ENCODE results near the gene PUS1. TPM values are rescaled to one million over a fixed set of nuclear protein-coding genes. Genes with fewer than 3 reads are reported as not detected.

PUS1 gene
- total and polyA plus RNA-seq, 10 of the 15 experiments (the other 5 are each of a cell fraction or from before 2014, with no cell fraction given) = 1.3 to 74.2 (median 25.4) TPM

- BruUV-seq (replicated peaks) = no TSS peak
- CTCF ChIA-PET = no interaction called here
Measured at GRCh38 chr12:131908092-131909080, 20.7 kb upstream of the PUS1 start.

GRCh38 chr12:131909081-131909751, 19.9 kb upstream of the PUS1 start:
- in situ Hi-C loops (cut with MboI) = no loop called here
- no peaks in the 10 kb centered on the region for H3K4me1 ChIP-seq (ENCODE audit: control insufficient read depth, insufficient read depth, low read length)
- ChIA-PET RAD21 (ENCODE audit: unreplicated experiment) (no interaction called here), SMC1A (ENCODE audit: uncharacterized antibody, unreplicated experiment) (no interaction called here), POLR2A (no interaction called here), CTCF (no interaction called here)
- FAIRE-seq (no peak), DNase-seq (ENCODE audit: low read depth, low spot score) (no peak), ATAC-seq (no peak)
- H2AFZ ChIP-seq (ENCODE audit: control insufficient read depth, low read depth, low read length) = no peak overlapping the region
- H3K9me3 ChIP-seq (replicated peaks; ENCODE audit: control insufficient read depth, insufficient read depth, low read length) = no peaks in the 10 kb centered on the region
- BruUV-seq (replicated peaks) = no TSS peak
- no peak overlapping the region for H3K4me3 ChIP-seq
- no peaks in the 10 kb centered on the region for H3K79me2 ChIP-seq (ENCODE audit: control insufficient read depth, insufficient read depth, low read length)
- intact Hi-C loops (cut with micrococcal nuclease; ENCODE audit: unreplicated experiment) = no loop called here
- no peaks in the 10 kb centered on the region for H4K20me1 ChIP-seq (ENCODE audit: control insufficient read depth, insufficient read depth)
- 96% methylated on average over 42 of the region's 61 CpGs for WGBS (ENCODE audit: insufficient coverage, insufficient replicate concordance, low lambda C conversion rate, missing lambda C conversion rate)
- no peak overlapping the region for H3K27ac ChIP-seq (ENCODE audit: control insufficient read depth, insufficient read depth)
- H3K27me3 ChIP-seq (replicated peaks in 1 of 2; ENCODE audit: control insufficient read depth in 2 of 2, insufficient read depth in 2 of 2, low read length in 1 of 2) = no peaks in the 10 kb centered on the region
- no peak overlapping the region for H3K4me2 ChIP-seq (ENCODE audit: control insufficient read depth, insufficient read depth)
- H3K36me3 ChIP-seq (ENCODE audit: control insufficient read depth in 2 of 2, insufficient read depth in 2 of 2, low read length in 1 of 2) = no peaks in the 10 kb centered on the region; a peak in 2 of 4 replicates
- no peak overlapping the region for H3K9ac ChIP-seq (ENCODE audit: control insufficient read depth, insufficient read depth, low read length)
- TF ChIP-seq BRCA1 (IDR thresholded peaks at IDR 0.05; ENCODE audit: low read depth, low read length) (no peak), RAD21 (IDR thresholded peaks at IDR 0.05; ENCODE audit: insufficient read depth, low read depth, low read length) (no peak), KDM1A (IDR thresholded peaks at IDR 0.05; ENCODE audit: borderline replicate concordance) (no peak), CEBPZ (IDR thresholded peaks at IDR 0.05; ENCODE audit: low read depth, low read length) (no peak), ELK1 (IDR thresholded peaks at IDR 0.05; ENCODE audit: low read depth, low read length) (no peak), TAF1 (IDR thresholded peaks at IDR 0.05; ENCODE audit: borderline replicate concordance, low read depth, low read length) (no peak)

More at GRCh38 chr12:131908092-131909080, 20.7 kb upstream of the PUS1 start:
- Histone ChIP-seq H3K36me3 (ENCODE audit: control insufficient read depth in 2 of 2, insufficient read depth in 2 of 2, low read length in 1 of 2) (no peaks in the 10 kb centered on the region; a peak in 2 of 4 replicates), H4K20me1 (ENCODE audit: control insufficient read depth, insufficient read depth) (no peaks in the 10 kb centered on the region; the same call in 1 of the 2 replicates), H3K27ac (ENCODE audit: control insufficient read depth, insufficient read depth) (no peak overlapping the region), H3K4me1 (ENCODE audit: control insufficient read depth, insufficient read depth, low read length) (no peaks in the 10 kb centered on the region), H3K9me3 (replicated peaks; ENCODE audit: control insufficient read depth, insufficient read depth, low read length) (no peaks in the 10 kb centered on the region), H3K4me3 (no peak overlapping the region), H3K9ac (ENCODE audit: control insufficient read depth, insufficient read depth, low read length) (no peak overlapping the region), H3K4me2 (ENCODE audit: control insufficient read depth, insufficient read depth) (no peak overlapping the region), H3K79me2 (ENCODE audit: control insufficient read depth, insufficient read depth, low read length) (no peaks in the 10 kb centered on the region), H3K27me3 (replicated peaks in 1 of 2; ENCODE audit: control insufficient read depth in 2 of 2, insufficient read depth in 2 of 2, low read length in 1 of 2) (no peaks in the 10 kb centered on the region), H2AFZ (ENCODE audit: control insufficient read depth, low read depth, low read length) (no peak overlapping the region)
- no peak for DNase-seq (ENCODE audit: low read depth, low spot score)
- WGBS (ENCODE audit: insufficient coverage, insufficient replicate concordance, low lambda C conversion rate, missing lambda C conversion rate) = 98% methylated on average over 68 of the region's 96 CpGs
- ChIA-PET POLR2A (no interaction called here), SMC1A (ENCODE audit: uncharacterized antibody, unreplicated experiment) (no interaction called here), RAD21 (ENCODE audit: unreplicated experiment) (no interaction called here)
- in situ Hi-C loops (cut with MboI) = no loop called here
- no peak for FAIRE-seq
- TF ChIP-seq CREB1 (IDR thresholded peaks at IDR 0.05; ENCODE audit: low read depth) (no peak), TCF7 (IDR thresholded peaks at IDR 0.05; ENCODE audit: borderline replicate concordance) (no peak), MEF2B (IDR thresholded peaks at IDR 0.05; ENCODE audit: partially characterized antibody, poor library complexity, severe bottlenecking) (no peak), EGR1 (IDR thresholded peaks at IDR 0.05; ENCODE audit: borderline replicate concordance in 1 of 2, low read depth in 2 of 2, low read length in 2 of 2) (no peak), STAT3 (IDR thresholded peaks at IDR 0.05; ENCODE audit: low read depth, low read length) (no peak), HDAC2 (IDR thresholded peaks at IDR 0.05) (no peak), MYB (IDR thresholded peaks at IDR 0.05; ENCODE audit: borderline replicate concordance, low read depth, low read length) (no peak), CBX3 (IDR thresholded peaks at IDR 0.05; ENCODE audit: borderline replicate concordance, low read depth) (no peak), SIX5 (IDR thresholded peaks at IDR 0.05; ENCODE audit: low read depth, low read length, severe bottlenecking) (no peak), KLF5 (IDR thresholded peaks at IDR 0.05; ENCODE audit: partially characterized antibody) (no peak), RCOR1 (conservative IDR thresholded peaks at IDR 0.05; ENCODE audit: low read depth, low read length) (no peak), SMC3 (IDR thresholded peaks at IDR 0.05; ENCODE audit: borderline replicate concordance, low read length) (no peak)
- intact Hi-C loops (cut with micrococcal nuclease; ENCODE audit: unreplicated experiment) = no loop called here
- no peak for ATAC-seq

Measured in GM12878 (cell line).